AG04449 (cell line): ENCODE results near the gene ATXN7L1.

Source experiments
- CTCF ChIA-PET: fragments of 350-600 bp; formaldehyde crosslinking; extraction: SDS; loops from one replicate; lab custom pipeline; 2021; ENCODE audit warnings: antibody characterized with exemption; lab: Yijun Ruan, JAX
- POLR2A ChIA-PET: fragments of 400-600, 350-600 bp; formaldehyde crosslinking; extraction: SDS; loops from one replicate; lab custom pipeline; 2020; ENCODE audit warnings: antibody characterized with exemption, inconsistent platforms; lab: Yijun Ruan, JAX
- DNase-seq: peaks from one replicate; pipeline ENCODE4 v3.0.0-alpha.2; 2010; ENCODE audit warnings: low read depth, low spot score
- H3K4me3 ChIP-seq: 2 replicates; pipeline ENCODE4 v1.5.1; 2011; ENCODE audit warnings: low read depth, mild to moderate bottlenecking, control low read depth, low read length
- TF ChIP-seq, protein P1 (sequence below): IDR thresholded peaks from one replicate; pipeline ENCODE4 v1.5.1; 2011; ENCODE audit warnings: mild to moderate bottlenecking, moderate library complexity, low read length, control low read depth, inconsistent platforms; ENCODE audit not compliant: insufficient read depth; ENCODE audit errors: missing control alignments

Gene ATXN7L1

DNA sequence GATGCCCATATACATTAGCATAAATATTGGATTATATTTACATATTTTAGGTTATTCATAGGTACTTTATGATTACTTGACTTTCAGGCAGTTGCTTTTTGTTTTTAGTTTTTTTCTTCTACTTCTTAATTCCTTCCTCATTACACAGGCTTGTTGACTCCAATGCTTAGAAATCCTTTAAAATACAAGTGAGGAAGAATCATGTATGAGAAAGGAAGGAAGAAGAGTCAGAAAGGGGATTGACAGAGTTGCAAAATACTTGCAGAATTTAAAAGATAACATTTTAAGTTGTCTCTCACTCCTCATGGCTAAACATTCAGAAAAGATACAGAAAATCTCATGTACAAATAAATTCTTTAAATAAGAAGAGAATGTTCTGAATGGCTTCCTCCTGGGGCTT, 61.9 kb downstream of the ATXN7L1 start:
- TF ChIP-seq, protein P1, sequence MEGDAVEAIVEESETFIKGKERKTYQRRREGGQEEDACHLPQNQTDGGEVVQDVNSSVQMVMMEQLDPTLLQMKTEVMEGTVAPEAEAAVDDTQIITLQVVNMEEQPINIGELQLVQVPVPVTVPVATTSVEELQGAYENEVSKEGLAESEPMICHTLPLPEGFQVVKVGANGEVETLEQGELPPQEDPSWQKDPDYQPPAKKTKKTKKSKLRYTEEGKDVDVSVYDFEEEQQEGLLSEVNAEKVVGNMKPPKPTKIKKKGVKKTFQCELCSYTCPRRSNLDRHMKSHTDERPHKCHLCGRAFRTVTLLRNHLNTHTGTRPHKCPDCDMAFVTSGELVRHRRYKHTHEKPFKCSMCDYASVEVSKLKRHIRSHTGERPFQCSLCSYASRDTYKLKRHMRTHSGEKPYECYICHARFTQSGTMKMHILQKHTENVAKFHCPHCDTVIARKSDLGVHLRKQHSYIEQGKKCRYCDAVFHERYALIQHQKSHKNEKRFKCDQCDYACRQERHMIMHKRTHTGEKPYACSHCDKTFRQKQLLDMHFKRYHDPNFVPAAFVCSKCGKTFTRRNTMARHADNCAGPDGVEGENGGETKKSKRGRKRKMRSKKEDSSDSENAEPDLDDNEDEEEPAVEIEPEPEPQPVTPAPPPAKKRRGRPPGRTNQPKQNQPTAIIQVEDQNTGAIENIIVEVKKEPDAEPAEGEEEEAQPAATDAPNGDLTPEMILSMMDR, result no peak
- H3K4me3 ChIP-seq, result no peak overlapping the region
- ChIA-PET CTCF (no interaction called here), POLR2A (no interaction called here)
- DNase-seq, result no peak

DNA sequence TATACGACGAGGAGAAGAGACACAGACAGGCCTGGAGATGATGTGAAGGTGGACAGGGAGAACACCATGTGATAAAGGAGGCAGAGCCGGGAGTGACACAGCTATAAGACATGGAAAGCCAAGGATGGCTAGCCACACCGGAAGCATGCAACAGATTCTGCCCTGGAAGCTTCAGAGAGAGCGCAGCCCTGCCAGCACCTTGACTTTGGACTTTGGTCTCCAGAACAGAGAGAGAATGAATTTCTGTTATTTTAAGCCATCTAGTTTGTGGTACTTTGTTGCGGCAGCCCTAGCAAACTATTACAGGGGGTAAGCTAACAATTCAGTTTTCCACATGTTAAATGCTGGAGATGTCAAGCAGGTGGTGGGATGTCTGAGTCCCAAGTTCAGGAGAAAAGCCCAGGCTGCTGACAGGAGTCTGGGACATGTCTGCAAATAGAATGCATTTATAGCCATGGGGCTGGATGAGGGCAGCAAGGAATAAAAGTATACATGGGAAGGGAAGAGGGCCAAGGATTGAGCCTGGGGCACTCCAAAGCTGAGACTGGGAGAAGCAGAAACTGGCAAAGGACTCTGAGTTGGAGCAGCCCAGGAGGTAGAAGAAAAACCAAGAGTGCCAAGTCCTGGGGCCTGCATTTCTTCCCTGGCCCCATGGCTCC, 65.1 kb downstream of the ATXN7L1 start:
- POLR2A ChIA-PET, result no interaction called here
- H3K4me3 ChIP-seq, result no peak overlapping the region
- no peak for DNase-seq
- TF ChIP-seq, protein P1, result no peak
- CTCF ChIA-PET, result interaction anchor here (0.9 kb wide), 1 partner anchor 66 kb away, joined by 3 read pairs; no protein-coding TSS in a partner anchor

DNA sequence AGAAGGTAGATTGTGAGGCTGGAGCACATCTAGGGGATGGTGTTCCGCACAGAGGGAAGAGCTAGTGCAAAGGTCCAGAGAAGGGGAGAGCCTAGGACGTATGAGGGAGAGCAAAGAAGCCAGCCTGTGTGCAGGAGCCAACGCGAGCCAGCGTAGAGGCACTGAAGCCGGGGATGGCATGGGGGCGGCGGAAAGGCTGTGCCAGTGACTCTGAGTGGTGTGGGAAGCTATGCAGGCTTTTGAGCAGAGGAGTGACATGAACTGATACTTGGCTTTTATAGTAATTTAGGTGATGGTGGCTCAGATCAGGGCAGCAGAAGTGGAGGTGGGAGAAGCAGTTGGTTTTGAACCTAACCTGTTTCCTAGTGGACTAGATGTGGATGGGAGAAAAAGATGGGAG, 65.8 kb downstream of the ATXN7L1 start:
- ChIA-PET CTCF (no interaction called here), POLR2A (no interaction called here)
- DNase-seq, result no peak
- H3K4me3 ChIP-seq, result no peak overlapping the region
- TF ChIP-seq, protein P1, result no peak

DNA sequence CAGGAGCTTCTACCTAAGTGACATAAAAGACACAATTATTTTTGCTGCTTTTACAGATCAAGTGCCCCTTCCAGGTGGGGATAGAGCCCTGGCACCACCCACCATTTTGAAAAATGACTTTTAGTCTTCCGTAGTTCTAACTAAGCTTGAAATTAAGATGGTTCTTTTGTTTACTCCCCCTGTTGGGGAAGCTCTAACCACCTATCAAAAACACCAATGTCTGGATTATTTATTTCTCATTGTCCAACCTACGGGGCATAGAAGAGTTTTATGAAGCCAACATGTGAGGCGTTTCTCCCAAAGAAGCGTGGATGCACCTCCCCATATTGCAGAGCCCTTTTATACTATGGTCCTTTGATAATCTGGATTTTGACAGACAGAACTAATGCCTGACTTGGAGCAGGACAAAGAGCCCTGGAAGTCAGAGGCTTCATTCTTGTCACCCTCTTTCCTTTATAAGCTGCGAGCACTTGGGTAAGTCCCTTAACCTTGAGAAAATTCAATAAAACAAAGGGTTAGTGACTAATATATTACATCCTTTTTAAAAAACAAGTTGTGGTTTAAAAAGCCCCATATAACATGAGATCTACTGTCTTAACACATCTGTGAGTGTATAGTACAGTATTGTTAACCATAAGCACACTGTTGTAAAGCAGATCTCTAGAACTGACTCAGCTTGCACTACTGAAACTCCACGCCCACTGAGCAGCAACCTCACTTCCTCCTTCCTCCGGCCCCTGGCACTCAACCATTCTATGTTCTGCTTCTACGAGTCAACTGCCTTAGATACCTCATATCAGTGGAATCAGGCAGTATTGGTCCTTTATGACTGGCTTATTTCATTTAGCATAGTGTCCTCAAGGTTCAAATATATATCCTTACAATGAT, 67.5 kb downstream of the ATXN7L1 start:
- no peak for DNase-seq
- no peak overlapping the region for H3K4me3 ChIP-seq
- TF ChIP-seq, protein P1, result no peak
- POLR2A ChIA-PET, result no interaction called here
- CTCF ChIA-PET, result interaction anchor here (1.6 kb wide), 1 partner anchor 152 kb away, joined by 3 read pairs; no protein-coding TSS in a partner anchor

DNA sequence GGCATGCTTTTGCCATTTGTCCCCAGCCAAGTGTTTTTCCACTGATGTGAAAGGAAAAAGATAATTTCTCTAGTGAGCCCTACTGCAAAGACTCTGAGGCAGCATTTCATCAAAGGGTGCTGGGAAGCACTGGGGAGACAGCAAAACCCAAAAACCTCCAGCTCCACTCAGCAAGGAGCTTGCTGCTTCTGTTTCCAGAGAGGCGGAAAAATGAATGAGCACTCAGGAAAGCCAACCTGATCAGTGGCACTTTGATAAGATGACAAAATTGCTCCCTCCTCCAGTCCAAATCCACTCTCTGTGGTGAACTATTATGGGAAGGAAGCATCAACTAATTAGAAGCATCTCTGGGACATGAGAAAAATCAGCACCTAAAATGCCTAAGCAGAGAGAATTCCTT, 68.2 kb downstream of the ATXN7L1 start:
- DNase-seq, result no peak
- ChIA-PET CTCF (interaction anchor here (1.6 kb wide), 1 partner anchor 151 kb away, joined by 3 read pairs; no protein-coding TSS in a partner anchor), POLR2A (no interaction called here)
- TF ChIP-seq, protein P1, result no peak
- no peak overlapping the region for H3K4me3 ChIP-seq

DNA sequence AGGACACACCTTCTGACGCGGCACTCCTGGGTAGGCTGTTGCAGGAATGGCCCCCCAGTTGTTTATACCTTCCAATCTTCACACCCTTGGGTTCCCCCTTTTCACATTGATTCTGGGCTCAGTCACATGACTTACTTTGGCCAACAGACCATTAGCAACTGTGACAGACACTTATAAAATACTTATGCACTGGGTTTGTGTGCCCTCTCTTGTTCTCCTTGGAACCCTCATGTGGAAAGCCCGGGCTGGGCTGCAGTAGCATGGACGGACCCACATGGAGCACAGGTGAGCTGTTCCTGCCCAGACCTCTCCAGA, 69.0 kb downstream of the ATXN7L1 start:
- ChIA-PET POLR2A (no interaction called here), CTCF (interaction anchor here (1.9 kb wide), 1 partner anchor 201 kb away, joined by 6 read pairs; no protein-coding TSS in a partner anchor)
- DNase-seq, result no peak
- no peak overlapping the region for H3K4me3 ChIP-seq
- TF ChIP-seq, protein P1, result no peak
